HEK293 (cell line): ENCODE results near the gene ACIN1.

Source experiments
- CTCF ChIP-seq: fragments of 450-650 bp; formaldehyde crosslinking; IDR thresholded peaks from 2 replicates; pipeline ENCODE4 v1.5.1; 2016; ENCODE audit warnings: missing biosample characterization, missing genetic modification characterization
- GLIS2 ChIP-seq: fragments of 450-650 bp; formaldehyde crosslinking; IDR thresholded peaks from 2 replicates; pipeline ENCODE4 v1.5.1; 2016; ENCODE audit warnings: missing biosample characterization, missing genetic modification characterization
- HOXD13 ChIP-seq: sonication (generic); formaldehyde crosslinking; IDR thresholded peaks from 2 replicates; pipeline ENCODE4 v1.8.0; 2022; ENCODE audit warnings: missing genetic modification reagents, borderline replicate concordance
- TCF7L2 ChIP-seq: IDR thresholded peaks from 2 replicates; pipeline ENCODE4 v1.6.1; 2011; ENCODE audit warnings: low read depth, mild to moderate bottlenecking, inconsistent platforms, low read length, moderate library complexity, borderline replicate concordance
- YY1 ChIP-seq: fragments of 450-650 bp; formaldehyde crosslinking; IDR thresholded peaks from 2 replicates; pipeline ENCODE4 v1.5.1; 2018; ENCODE audit warnings: missing biosample characterization, missing genetic modification characterization
- ZNF174 ChIP-seq: fragments of 450-650 bp; formaldehyde crosslinking; IDR thresholded peaks from 2 replicates; pipeline ENCODE4 v1.5.0; 2017; ENCODE audit warnings: missing biosample characterization, mild to moderate bottlenecking, missing genetic modification characterization
- ZNF248 ChIP-seq: fragments of 450-650 bp; formaldehyde crosslinking; IDR thresholded peaks from 2 replicates; pipeline ENCODE4 v1.5.1; 2017; ENCODE audit warnings: missing biosample characterization, missing genetic modification characterization
- ZNF416 ChIP-seq: fragments of 450-650 bp; formaldehyde crosslinking; IDR thresholded peaks from 2 replicates; pipeline ENCODE4 v1.5.1; 2016; ENCODE audit warnings: missing biosample characterization, missing genetic modification characterization
- ZNF596 ChIP-seq: fragments of 450-650 bp; IDR thresholded peaks from 2 replicates; pipeline ENCODE4 v1.5.0; 2018; ENCODE audit warnings: missing biosample characterization, mild to moderate bottlenecking, missing genetic modification characterization, moderate library complexity
- ZNF76 ChIP-seq: fragments of 450-650 bp; formaldehyde crosslinking; IDR thresholded peaks from 2 replicates; pipeline ENCODE4; 2016; ENCODE audit warnings: low read depth, missing biosample characterization, missing genetic modification characterization, borderline replicate concordance
- ZNF791 ChIP-seq: fragments of 450-650 bp; formaldehyde crosslinking; IDR thresholded peaks from 2 replicates; pipeline ENCODE4 v1.5.1; 2016; ENCODE audit warnings: missing biosample characterization, missing genetic modification characterization
- TF ChIP-seq, protein P1 (sequence below): fragments of 450-650 bp; formaldehyde crosslinking; IDR thresholded peaks from 2 replicates; pipeline ENCODE4 v1.5.1; 2016; ENCODE audit warnings: missing biosample characterization, missing genetic modification characterization
- TF ChIP-seq, protein P2 (sequence below): fragments of 450-650 bp; formaldehyde crosslinking; IDR thresholded peaks from 2 replicates; pipeline ENCODE4 v1.5.1; 2016; ENCODE audit warnings: missing biosample characterization, missing genetic modification characterization
- TF ChIP-seq, protein P3 (sequence below): fragments of 450-650 bp; formaldehyde crosslinking; IDR thresholded peaks from 2 replicates; pipeline ENCODE4; 2016; ENCODE audit warnings: missing biosample characterization, missing genetic modification characterization

DNA sequence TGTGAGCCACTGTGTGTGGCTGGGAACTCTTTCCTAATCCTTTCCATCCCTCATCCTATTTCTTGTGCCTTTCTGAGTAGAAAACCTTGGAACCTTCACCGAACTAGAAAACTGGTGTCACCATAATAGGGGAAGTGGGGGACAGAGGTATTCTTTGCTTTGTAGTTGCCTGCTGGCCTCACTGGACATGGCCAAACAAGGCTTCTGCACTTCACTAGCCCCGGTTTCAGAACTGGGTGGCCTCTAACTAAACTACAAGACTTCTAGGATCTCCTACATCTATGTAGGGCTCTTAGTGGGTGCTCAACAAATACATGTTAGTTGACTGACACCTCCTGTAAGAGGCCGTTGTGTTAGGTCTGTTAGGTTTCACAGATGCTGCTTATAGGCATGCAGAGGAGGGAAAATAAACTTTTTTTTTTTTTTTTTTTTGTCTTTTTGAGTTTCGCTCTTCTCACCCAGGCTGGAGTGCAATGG lies 10.4 kb upstream of the ACIN1 start:
- TF ChIP-seq ZNF76 (tag by site-specific recombination) (no peak), ZNF791 (tag by site-specific recombination) (no peak), YY1 (tag by site-specific recombination) (no peak), CTCF (tag by site-specific recombination) (no peak), GLIS2 (no peak), ZNF416 (tag by site-specific recombination) (no peak), ZNF248 (tag by site-specific recombination) (no peak), ZNF596 (no peak), TCF7L2 (no peak), HOXD13 (no peak), ZNF174 (tag by site-specific recombination) (no peak)
- TF ChIP-seq, protein P1, sequence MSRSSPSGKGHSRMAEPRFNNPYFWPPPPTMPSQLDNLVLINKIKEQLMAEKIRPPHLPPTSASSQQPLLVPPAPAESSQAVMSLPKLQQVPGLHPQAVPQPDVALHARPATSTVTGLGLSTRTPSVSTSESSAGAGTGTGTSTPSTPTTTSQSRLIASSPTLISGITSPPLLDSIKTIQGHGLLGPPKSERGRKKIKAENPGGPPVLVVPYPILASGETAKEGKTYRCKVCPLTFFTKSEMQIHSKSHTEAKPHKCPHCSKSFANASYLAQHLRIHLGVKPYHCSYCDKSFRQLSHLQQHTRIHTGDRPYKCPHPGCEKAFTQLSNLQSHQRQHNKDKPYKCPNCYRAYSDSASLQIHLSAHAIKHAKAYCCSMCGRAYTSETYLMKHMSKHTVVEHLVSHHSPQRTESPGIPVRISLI (tag by site-specific recombination) = no peak
- TF ChIP-seq, protein P2, sequence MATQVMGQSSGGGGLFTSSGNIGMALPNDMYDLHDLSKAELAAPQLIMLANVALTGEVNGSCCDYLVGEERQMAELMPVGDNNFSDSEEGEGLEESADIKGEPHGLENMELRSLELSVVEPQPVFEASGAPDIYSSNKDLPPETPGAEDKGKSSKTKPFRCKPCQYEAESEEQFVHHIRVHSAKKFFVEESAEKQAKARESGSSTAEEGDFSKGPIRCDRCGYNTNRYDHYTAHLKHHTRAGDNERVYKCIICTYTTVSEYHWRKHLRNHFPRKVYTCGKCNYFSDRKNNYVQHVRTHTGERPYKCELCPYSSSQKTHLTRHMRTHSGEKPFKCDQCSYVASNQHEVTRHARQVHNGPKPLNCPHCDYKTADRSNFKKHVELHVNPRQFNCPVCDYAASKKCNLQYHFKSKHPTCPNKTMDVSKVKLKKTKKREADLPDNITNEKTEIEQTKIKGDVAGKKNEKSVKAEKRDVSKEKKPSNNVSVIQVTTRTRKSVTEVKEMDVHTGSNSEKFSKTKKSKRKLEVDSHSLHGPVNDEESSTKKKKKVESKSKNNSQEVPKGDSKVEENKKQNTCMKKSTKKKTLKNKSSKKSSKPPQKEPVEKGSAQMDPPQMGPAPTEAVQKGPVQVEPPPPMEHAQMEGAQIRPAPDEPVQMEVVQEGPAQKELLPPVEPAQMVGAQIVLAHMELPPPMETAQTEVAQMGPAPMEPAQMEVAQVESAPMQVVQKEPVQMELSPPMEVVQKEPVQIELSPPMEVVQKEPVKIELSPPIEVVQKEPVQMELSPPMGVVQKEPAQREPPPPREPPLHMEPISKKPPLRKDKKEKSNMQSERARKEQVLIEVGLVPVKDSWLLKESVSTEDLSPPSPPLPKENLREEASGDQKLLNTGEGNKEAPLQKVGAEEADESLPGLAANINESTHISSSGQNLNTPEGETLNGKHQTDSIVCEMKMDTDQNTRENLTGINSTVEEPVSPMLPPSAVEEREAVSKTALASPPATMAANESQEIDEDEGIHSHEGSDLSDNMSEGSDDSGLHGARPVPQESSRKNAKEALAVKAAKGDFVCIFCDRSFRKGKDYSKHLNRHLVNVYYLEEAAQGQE (tag by site-specific recombination) = no peak
- TF ChIP-seq, protein P3, sequence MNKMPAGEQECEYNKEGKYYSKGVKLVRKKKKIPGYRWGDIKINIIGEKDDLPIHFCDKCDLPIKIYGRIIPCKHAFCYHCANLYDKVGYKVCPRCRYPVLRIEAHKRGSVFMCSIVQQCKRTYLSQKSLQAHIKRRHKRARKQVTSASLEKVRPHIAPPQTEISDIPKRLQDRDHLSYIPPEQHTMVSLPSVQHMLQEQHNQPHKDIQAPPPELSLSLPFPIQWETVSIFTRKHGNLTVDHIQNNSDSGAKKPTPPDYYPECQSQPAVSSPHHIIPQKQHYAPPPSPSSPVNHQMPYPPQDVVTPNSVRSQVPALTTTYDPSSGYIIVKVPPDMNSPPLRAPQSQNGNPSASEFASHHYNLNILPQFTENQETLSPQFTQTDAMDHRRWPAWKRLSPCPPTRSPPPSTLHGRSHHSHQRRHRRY (tag by site-specific recombination) = no peak
